GM19035 (cell line): ENCODE data around the gene KDM4B.
"Not testable (repeated sequence)": the region's sequence is repeated elsewhere in the genome, so short reads cannot be mapped to it uniquely, and the experiment has no call there.

ENCODE experiments used
- ATAC-seq: cut with Tn5 transposase; IDR thresholded peaks from one replicate; pipeline ENCODE4 v1.9.1; 2021; ENCODE audit not compliant: unreplicated experiment

KDM4B gene

GRCh38 chr19:4967738-4968461 is 1.0 kb upstream of the KDM4B start:
- no peak for ATAC-seq

- no peak for ATAC-seq
These were observed 419 bp downstream of the KDM4B start for GRCh38 chr19:4969292-4969771.

- no peak for ATAC-seq
These were observed 1.0 kb downstream of the KDM4B start for GRCh38 chr19:4969772-4970531.

GRCh38 chr19:4970558-4971423 is 1.9 kb downstream of the KDM4B start:
- no peak for ATAC-seq

- no peak for ATAC-seq
These were observed 2.5 kb downstream of the KDM4B start for GRCh38 chr19:4971424-4971793.

GRCh38 chr19:4971816-4972495 is 3.0 kb downstream of the KDM4B start:
- ATAC-seq: no peak

GRCh38 chr19:4972509-4973230 is 3.8 kb downstream of the KDM4B start:
- no peak for ATAC-seq

GRCh38 chr19:4974880-4975469 is 6.1 kb downstream of the KDM4B start:
- no peak for ATAC-seq

- ATAC-seq: not testable (repeated sequence)
These were observed 6.7 kb downstream of the KDM4B start for GRCh38 chr19:4975601-4976000.

GRCh38 chr19:4976401-4977298 is 7.7 kb downstream of the KDM4B start:
- ATAC-seq: no peak

- ATAC-seq: no peak
These were observed 8.6 kb downstream of the KDM4B start for GRCh38 chr19:4977299-4978174.

- no peak for ATAC-seq
These were observed 10.4 kb downstream of the KDM4B start for GRCh38 chr19:4979211-4979807.

- ATAC-seq: no peak
These were observed 11.2 kb downstream of the KDM4B start for GRCh38 chr19:4980067-4980466.

- ATAC-seq: no peak
These were observed 12.1 kb downstream of the KDM4B start for GRCh38 chr19:4980838-4981680.

GRCh38 chr19:4981681-4981958 is 12.7 kb downstream of the KDM4B start:
- no peak for ATAC-seq

- ATAC-seq: no peak
These were observed 14.6 kb downstream of the KDM4B start for GRCh38 chr19:4983346-4984105.
